ENCODE measurements around the gene NRP1. TPM values are rescaled to one million over a fixed set of nuclear protein-coding genes. Genes with fewer than 3 reads are reported as not detected.

The NRP1 gene
- total RNA-seq, 1 experiment from 2014 or later: 3.0 TPM

- no peak for ATAC-seq
Measured at GRCh38 chr10:33258967-33259366, 75.5 kb downstream of the NRP1 start.

More at GRCh38 chr10:33258967-33259366, 75.5 kb downstream of the NRP1 start:
- no peaks in the 10 kb centered on the region for H3K9me3 Mint-ChIP-seq
- no peak overlapping the region for H3K4me3 Mint-ChIP-seq
- TF ChIP-seq FOXP4 (CRISPR knock-in tag; IDR thresholded peaks at IDR 0.05) (no peak), ZMAT4 (CRISPR knock-in tag; IDR thresholded peaks at IDR 0.05) (no peak), MXD4 (CRISPR knock-in tag; IDR thresholded peaks at IDR 0.05; ENCODE audit: borderline replicate concordance) (no peak), MYBL2 (CRISPR knock-in tag; IDR thresholded peaks at IDR 0.05) (no peak), USF1 (CRISPR knock-in tag; IDR thresholded peaks at IDR 0.05) (no peak), CDX4 (CRISPR knock-in tag; IDR thresholded peaks at IDR 0.05; ENCODE audit: borderline replicate concordance) (no peak), PRDM15 (CRISPR knock-in tag; IDR thresholded peaks at IDR 0.05) (no peak), ATF3 (CRISPR knock-in tag; conservative IDR thresholded peaks at IDR 0.05) (no peak), TEAD4 (CRISPR knock-in tag; IDR thresholded peaks at IDR 0.05) (no peak)
- H3K27ac Mint-ChIP-seq: no peak overlapping the region; the same call in 1 of the 2 replicates
- ChIA-PET CTCF (interaction anchor here (1.4 kb wide), 1 partner anchor 66 kb away, joined by 5 read pairs; no protein-coding TSS in a partner anchor), POLR2A (no interaction called here)
- H3K27me3 Mint-ChIP-seq (ENCODE audit: low read depth): no peaks in the 10 kb centered on the region
- H3K36me3 Mint-ChIP-seq: no peaks in the 10 kb centered on the region
- no peak for DNase-seq (ENCODE audit: low spot score)
- H3K4me1 Mint-ChIP-seq: peaks cover 16% of the 10 kb centered on the region

Measured in WTC11 (cell line).